ENCODE data around the gene MORN3. TPM values are rescaled to one million over a fixed set of nuclear protein-coding genes. Genes with fewer than 3 reads are reported as not detected.
A peak's percentile ranks its signal among the peaks of the same experiment; 100 is the strongest.

Gene MORN3
- total RNA-seq, 2 experiments from 2014 or later = 0.51 to 1.1 TPM

DNA sequence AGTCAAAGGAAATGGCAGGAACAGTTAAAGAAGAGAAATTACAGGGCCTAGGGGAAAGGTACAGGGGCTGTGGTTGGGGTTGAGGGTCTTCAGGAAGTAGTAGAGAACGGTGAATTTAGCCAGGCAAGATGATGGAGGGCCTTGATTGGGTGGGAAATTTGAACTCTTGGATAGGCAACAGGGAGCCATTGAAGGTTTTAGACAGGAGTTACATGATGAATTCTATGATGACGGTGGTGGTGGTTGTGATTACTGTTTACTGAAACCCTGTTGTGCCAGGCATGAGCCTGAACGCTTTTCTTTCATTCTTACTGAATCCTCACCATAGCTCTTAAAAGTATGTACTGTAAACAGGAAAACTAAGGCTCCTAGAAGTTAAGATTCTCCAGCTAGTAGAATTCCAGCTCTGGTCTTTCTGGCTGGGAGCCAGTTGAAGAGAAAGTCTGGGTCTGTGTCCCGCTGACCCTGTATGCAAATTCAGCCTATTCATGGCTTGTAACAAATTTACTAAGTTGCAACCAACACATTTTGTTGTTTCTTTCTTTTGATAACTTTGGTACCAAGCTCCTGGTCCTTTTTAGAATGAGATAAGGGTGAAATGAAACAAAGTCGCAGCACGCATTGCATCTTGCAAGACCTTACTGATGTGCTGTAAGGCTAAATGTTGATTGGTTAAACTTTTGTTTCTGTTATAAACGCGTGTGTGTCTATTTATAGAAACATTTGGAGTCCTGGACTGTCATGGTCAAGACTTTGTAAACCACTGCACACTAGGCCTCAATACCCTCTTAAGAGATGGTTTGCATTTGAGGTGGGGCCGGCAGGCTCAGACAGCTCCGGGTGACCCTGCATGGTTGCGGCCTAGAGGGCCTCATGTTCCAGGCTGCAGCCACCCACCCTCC lies 37.1 kb downstream of the MORN3 start:
- ChIA-PET POLR2A (interaction anchor here (2.5 kb wide), 1 partner anchor 40 kb away, joined by 9 read pairs; no protein-coding TSS in a partner anchor), CTCF (interaction anchor here (0.8 to 1.6 kb wide), 5 partner anchors 36 to 162 kb away, joined by 3 to 7 read pairs (median 3); partner anchors contain the start of genes MORN3 and RHOF)
- Mint-ChIP-seq H3K36me3 (ENCODE audit: low read depth) (peaks cover 61% of the 10 kb centered on the region), H3K9me3 (no peaks in the 10 kb centered on the region), H3K27me3 (no peaks in the 10 kb centered on the region), H3K27ac (peak overlapping the region; percentile 97), H3K4me1 (ENCODE audit: low read depth) (peaks cover 63% of the 10 kb centered on the region), H3K4me3 (peak overlapping the region; percentile 47)
- DNase-seq (no peak), ATAC-seq (no peak)
- intact Hi-C loops (cut with micrococcal nuclease) = no loop called here
- TF ChIP-seq, protein P1, sequence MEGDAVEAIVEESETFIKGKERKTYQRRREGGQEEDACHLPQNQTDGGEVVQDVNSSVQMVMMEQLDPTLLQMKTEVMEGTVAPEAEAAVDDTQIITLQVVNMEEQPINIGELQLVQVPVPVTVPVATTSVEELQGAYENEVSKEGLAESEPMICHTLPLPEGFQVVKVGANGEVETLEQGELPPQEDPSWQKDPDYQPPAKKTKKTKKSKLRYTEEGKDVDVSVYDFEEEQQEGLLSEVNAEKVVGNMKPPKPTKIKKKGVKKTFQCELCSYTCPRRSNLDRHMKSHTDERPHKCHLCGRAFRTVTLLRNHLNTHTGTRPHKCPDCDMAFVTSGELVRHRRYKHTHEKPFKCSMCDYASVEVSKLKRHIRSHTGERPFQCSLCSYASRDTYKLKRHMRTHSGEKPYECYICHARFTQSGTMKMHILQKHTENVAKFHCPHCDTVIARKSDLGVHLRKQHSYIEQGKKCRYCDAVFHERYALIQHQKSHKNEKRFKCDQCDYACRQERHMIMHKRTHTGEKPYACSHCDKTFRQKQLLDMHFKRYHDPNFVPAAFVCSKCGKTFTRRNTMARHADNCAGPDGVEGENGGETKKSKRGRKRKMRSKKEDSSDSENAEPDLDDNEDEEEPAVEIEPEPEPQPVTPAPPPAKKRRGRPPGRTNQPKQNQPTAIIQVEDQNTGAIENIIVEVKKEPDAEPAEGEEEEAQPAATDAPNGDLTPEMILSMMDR (IDR thresholded peaks at IDR 0.05) = no peak

DNA sequence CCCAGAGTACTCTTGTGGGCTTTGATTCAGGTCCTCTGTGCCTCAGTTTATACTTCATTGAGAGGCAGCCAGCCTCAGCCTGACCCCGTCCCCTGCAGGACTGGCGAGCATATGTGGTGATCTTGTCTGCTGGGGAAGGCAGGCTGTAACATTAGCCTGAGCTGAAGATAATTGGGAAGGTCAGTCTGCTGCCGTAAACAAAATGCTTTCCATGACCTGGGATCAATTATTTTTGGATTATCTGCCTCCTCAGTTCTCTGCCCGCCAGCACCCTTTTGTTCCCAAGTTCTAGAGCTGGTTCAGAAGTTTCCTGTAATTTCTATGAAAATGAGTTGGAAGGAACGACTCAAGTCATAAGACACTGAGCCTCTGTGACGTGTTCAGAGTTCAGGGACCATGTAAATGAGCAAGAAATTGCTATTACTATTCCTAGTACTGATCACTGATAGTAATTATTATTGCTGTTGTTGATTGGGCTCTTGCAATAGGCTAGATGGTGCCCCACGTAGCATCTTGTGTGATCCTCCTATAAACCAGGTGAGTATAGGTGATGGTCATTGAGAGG lies 38.6 kb downstream of the MORN3 start:
- POLR2A ChIA-PET = interaction anchor here (0.6 to 3.0 kb wide), 7 partner anchors 27 to 345 kb away, joined by 3 to 12 read pairs (median 5); partner anchors contain the start of gene MORN3
- Mint-ChIP-seq H3K4me3 (peak overlapping the region; percentile 94), H3K27ac (peak overlapping the region; percentile 97), H3K4me1 (ENCODE audit: low read depth) (peaks cover 55% of the 10 kb centered on the region), H3K36me3 (ENCODE audit: low read depth) (peaks cover 56% of the 10 kb centered on the region), H3K27me3 (no peaks in the 10 kb centered on the region), H3K9me3 (no peaks in the 10 kb centered on the region)
- CTCF ChIA-PET = interaction anchor here (1.2 to 1.6 kb wide), 3 partner anchors 38 to 163 kb away, joined by 3 to 10 read pairs (median 5); partner anchors contain the start of genes MORN3 and RHOF
- ATAC-seq = no peak
- TF ChIP-seq, protein P1 (IDR thresholded peaks at IDR 0.05) = no peak
- no peak for DNase-seq
- intact Hi-C loops (cut with micrococcal nuclease) = no loop called here

DNA sequence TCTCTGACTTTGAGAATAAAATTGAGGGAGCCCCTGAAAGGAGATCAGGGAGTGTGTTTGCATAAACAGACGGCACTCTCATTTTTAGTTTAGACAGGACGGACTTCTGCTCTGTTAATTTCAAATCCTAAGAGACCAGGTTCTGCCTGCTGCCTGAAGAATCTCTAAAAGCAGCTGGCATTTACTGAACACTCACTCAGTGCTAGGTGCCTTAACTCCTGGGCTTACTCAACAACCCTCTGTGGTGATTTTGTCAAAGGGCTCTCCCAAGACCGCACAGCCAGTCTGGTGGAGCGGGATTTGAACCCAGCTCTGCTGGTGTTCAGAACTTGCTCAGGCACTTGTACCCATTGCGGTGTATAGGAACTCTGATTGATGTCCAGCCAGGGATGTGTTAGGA lies 40.9 kb downstream of the MORN3 start:
- DNase-seq (peak; percentile 35), ATAC-seq (no peak)
- H3K9me3 Mint-ChIP-seq = no peaks in the 10 kb centered on the region
- peak overlapping the region; percentile 97 for H3K27ac Mint-ChIP-seq
- intact Hi-C loops (cut with micrococcal nuclease) = loop anchor here (5.0 to 10.0 kb wide), 4 partner anchors 36 to 124 kb away; no protein-coding TSS in a partner anchor
- peak overlapping the region; percentile 94 for H3K4me3 Mint-ChIP-seq
- TF ChIP-seq, protein P1 (IDR thresholded peaks at IDR 0.05) = no peak
- ChIA-PET CTCF (interaction anchor here (1.0 to 5.0 kb wide), 4 partner anchors 15 to 134 kb away, joined by 3 to 76 read pairs (median 14); partner anchors contain the start of gene MORN3), POLR2A (interaction anchor here (1.3 to 5.3 kb wide), 10 partner anchors 9 to 160 kb away, joined by 3 to 69 read pairs (median 10); partner anchors contain the start of genes KDM2B and MORN3)
- peaks cover 49% of the 10 kb centered on the region for H3K4me1 Mint-ChIP-seq (ENCODE audit: low read depth)
- H3K27me3 Mint-ChIP-seq = no peaks in the 10 kb centered on the region
- H3K36me3 Mint-ChIP-seq (ENCODE audit: low read depth) = peaks cover 51% of the 10 kb centered on the region

DNA sequence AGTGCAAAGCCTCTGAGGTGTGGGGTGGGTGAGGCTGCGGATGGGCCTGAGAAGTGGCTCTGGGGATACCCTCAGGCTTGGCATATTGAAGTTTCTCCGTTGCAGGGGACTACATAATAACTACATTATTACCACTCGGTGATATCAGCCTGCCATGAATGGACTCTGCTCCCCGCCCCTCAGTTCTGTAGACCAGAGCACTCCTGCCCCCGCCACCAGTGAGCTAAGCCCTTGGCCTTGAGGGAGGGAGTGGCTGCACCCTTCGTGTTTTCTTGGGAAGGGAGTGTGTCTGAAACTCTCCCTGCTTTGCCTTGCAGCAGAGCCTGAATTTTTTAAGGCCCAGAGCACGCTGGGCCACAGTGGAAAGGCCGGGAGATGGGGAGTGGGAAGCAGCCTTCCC lies 41.4 kb downstream of the MORN3 start:
- ChIA-PET POLR2A (interaction anchor here (1.0 to 5.3 kb wide), 19 partner anchors 9 to 173 kb away, joined by 3 to 69 read pairs (median 11); partner anchors contain the start of genes KDM2B and MORN3), CTCF (interaction anchor here (1.0 to 9.2 kb wide), 13 partner anchors 9 to 166 kb away, joined by 3 to 76 read pairs (median 9); partner anchors contain the start of genes MORN3 and RHOF)
- H3K27ac Mint-ChIP-seq = peak overlapping the region; percentile 97
- no peaks in the 10 kb centered on the region for H3K27me3 Mint-ChIP-seq
- H3K4me3 Mint-ChIP-seq = peak overlapping the region; percentile 94
- H3K9me3 Mint-ChIP-seq = no peaks in the 10 kb centered on the region
- peaks cover 47% of the 10 kb centered on the region for H3K4me1 Mint-ChIP-seq (ENCODE audit: low read depth)
- TF ChIP-seq, protein P1 (IDR thresholded peaks at IDR 0.05) = no peak
- intact Hi-C loops (cut with micrococcal nuclease) = loop anchor here (5.0 to 10.0 kb wide), 4 partner anchors 36 to 123 kb away; no protein-coding TSS in a partner anchor
- peak; percentile 46 for DNase-seq
- ATAC-seq = peak; percentile 0
- peaks cover 48% of the 10 kb centered on the region for H3K36me3 Mint-ChIP-seq (ENCODE audit: low read depth)

Data from activated CD8-positive, alpha-beta T cell treated with anti-CD3 and anti-CD28 coated beads for 36 hours (primary cell).